ENCODE data around the gene NYNRIN.

DNA sequence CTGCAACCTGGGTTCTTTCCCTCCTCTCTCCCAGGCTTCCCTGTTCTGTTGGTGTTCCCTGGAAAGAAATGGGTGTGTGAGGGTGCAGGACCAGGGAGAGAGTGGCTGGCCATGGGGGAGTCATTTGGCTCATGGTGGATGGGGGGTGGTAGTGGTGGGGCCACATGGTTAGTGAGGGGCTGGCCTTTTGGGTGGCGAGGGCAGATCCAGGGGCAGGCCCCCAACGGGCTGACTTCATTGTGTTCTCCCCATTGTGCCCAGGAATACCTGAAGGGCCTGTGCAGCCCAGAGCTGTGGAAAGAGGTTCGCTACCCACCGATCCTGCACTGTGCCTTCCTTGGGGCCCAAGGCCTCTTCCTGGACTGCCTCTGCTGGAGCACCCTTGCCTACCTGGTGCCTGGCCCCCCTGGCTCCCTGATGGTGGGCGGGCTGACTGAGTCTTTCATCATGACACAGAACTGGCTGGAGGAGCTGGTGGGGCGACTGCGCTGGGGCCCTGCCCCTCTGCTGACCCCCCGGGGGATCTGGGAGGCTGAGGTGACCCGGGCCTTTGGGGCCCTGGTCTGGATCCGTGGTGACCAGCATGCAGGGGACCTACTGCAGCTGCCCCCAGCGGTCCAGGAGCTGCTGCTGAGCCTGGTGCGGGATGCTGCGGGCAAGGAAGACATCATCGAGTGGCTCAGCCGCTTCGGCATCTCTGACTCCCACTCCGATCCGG is 9.0 kb downstream of the NYNRIN start:
- TF ChIP-seq POLR2A (IDR thresholded peaks at IDR 0.05; ENCODE audit: low read length) (no peak), GATA1 (IDR thresholded peaks at IDR 0.05; ENCODE audit: low read depth, low read length) (no peak)
